HepG2 (cell line): ENCODE results near the gene NUDCD3. TPM values are rescaled to one million over a fixed set of nuclear protein-coding genes. Genes with fewer than 3 reads are reported as not detected.

Experiments used
- CEBPB ChIP-seq: IDR thresholded peaks from 2 replicates; pipeline ENCODE4 v1.6.1; 2011; ENCODE audit warnings: low read depth, low read length, improper control_type of control experiment, borderline replicate concordance
- HMGXB4 ChIP-seq, 2 experiments: sonication (generic) in 1 of 2; formaldehyde crosslinking in 1 of 2; IDR thresholded peaks; 2 replicates each; pipeline versions ENCODE4 v1.4.0 to v1.6.1; 2018 to 2020; ENCODE audit warnings: missing genetic modification reagents in 2 of 2, borderline replicate concordance in 1 of 2, low read depth in 1 of 2, mild to moderate bottlenecking in 1 of 2, missing biosample characterization in 1 of 2
- MLLT10 ChIP-seq: sonication (generic); formaldehyde crosslinking; IDR thresholded peaks from 2 replicates; pipeline ENCODE4 v1.4.0; 2020; ENCODE audit warnings: missing genetic modification reagents
- RNF219 ChIP-seq: sonication (generic); formaldehyde crosslinking; IDR thresholded peaks from 2 replicates; pipeline ENCODE4 v1.5.0; 2020; ENCODE audit warnings: mild to moderate bottlenecking, missing genetic modification reagents
- SIX1 ChIP-seq: sonication (generic); formaldehyde crosslinking; IDR thresholded peaks from 2 replicates; pipeline ENCODE4 v1.4.0; 2020; ENCODE audit warnings: missing genetic modification reagents, borderline replicate concordance
- SRSF1 ChIP-seq: fragments of 200-400 bp; formaldehyde crosslinking; optimal IDR thresholded peaks from 2 replicates; pipeline ENCODE3; 2017; ENCODE audit warnings: mild to moderate bottlenecking, low read depth, low read length, moderate library complexity
- TRIM24 ChIP-seq: sonication (generic); formaldehyde crosslinking; IDR thresholded peaks from 2 replicates; pipeline ENCODE4 v1.8.0; 2022; ENCODE audit warnings: mild to moderate bottlenecking, missing genetic modification reagents
- ZBTB21 ChIP-seq: sonication (generic); formaldehyde crosslinking; IDR thresholded peaks from 2 replicates; pipeline ENCODE4 v1.4.0; 2020; ENCODE audit warnings: missing genetic modification reagents
- ZBTB39 ChIP-seq: sonication (generic); formaldehyde crosslinking; IDR thresholded peaks from 2 replicates; pipeline ENCODE4 v1.5.0; 2020; ENCODE audit warnings: missing genetic modification reagents
- ZKSCAN5 ChIP-seq: sonication (generic); formaldehyde crosslinking; IDR thresholded peaks from 2 replicates; pipeline ENCODE4 v1.5.1; 2020; ENCODE audit warnings: mild to moderate bottlenecking, missing genetic modification reagents
- ZNF121 ChIP-seq: sonication (generic); formaldehyde crosslinking; IDR thresholded peaks from 2 replicates; pipeline ENCODE4 v1.5.0; 2020; ENCODE audit warnings: mild to moderate bottlenecking, missing genetic modification reagents
- ZNF232 ChIP-seq: sonication (generic); formaldehyde crosslinking; IDR thresholded peaks from 2 replicates; pipeline ENCODE4 v1.4.0; 2020; ENCODE audit warnings: missing genetic modification reagents, borderline replicate concordance
- ZNF567 ChIP-seq: sonication (generic); formaldehyde crosslinking; IDR thresholded peaks from 2 replicates; pipeline ENCODE4 v1.8.1; 2023; ENCODE audit warnings: mild to moderate bottlenecking, missing genetic modification reagents, borderline replicate concordance
- ZNF646 ChIP-seq: sonication (generic); formaldehyde crosslinking; IDR thresholded peaks from 2 replicates; pipeline ENCODE4 v1.9.0; 2021; ENCODE audit warnings: mild to moderate bottlenecking, missing genetic modification reagents
- ZNF703 ChIP-seq: sonication (generic); formaldehyde crosslinking; IDR thresholded peaks from 2 replicates; pipeline ENCODE4 v1.5.1; 2020; ENCODE audit warnings: missing genetic modification reagents, mild to moderate bottlenecking, moderate library complexity, borderline replicate concordance
- ZNF746 ChIP-seq: sonication (generic); formaldehyde crosslinking; IDR thresholded peaks from 2 replicates; pipeline ENCODE4 v1.8.0; 2022; ENCODE audit warnings: mild to moderate bottlenecking, missing genetic modification reagents
- polyA plus RNA-seq, 8 experiments: library from polyadenylated mRNA; depleted of rRNA in 3 of 8; stranded (reverse) in 7 of 8; unstranded in 1 of 8; fragments of >200 nt; fragmentation: Illumina TruSeq in 4 of 8; extraction: Trizol in 4 of 8; gene quantifications; 2 replicates each; pipeline versions ENCODE4 v1.2.1 to v1.2.3, GENCODE V29; 2011 to 2016; ENCODE audit warnings: low read depth in 4 of 8, missing spikeins in 1 of 8, mixed read lengths in 1 of 8; ENCODE audit not compliant: insufficient read depth in 1 of 8
- total RNA-seq, 5 experiments: library from RNA; depleted of rRNA; stranded (reverse); fragments of >200 nt; fragmentation: Illumina TruSeq; extraction: Trizol; gene quantifications; 2 replicates each; pipeline ENCODE4 v1.2.3, GENCODE V29; 2016; ENCODE audit warnings: low read depth in 1 of 5

Gene NUDCD3
- total and polyA plus RNA-seq, 2 of the 13 experiments (the other 11 are each of a cell fraction or from before 2014, with no cell fraction given), result 20.8 to 49.9 TPM

- TF ChIP-seq ZBTB39 (no peak), ZNF232 (CRISPR knock-in tag) (no peak), RNF219 (no peak), ZNF646 (CRISPR knock-in tag) (no peak), SIX1 (0 out of 2 replicates have a peak, but pooled peaks have one; percentile 46), ZNF121 (no peak), ZKSCAN5 (no peak), SRSF1 (no peak), ZBTB21 (CRISPR knock-in tag) (peak; percentile 74; the same call in 1 of the 2 replicates), ZNF703 (CRISPR knock-in tag) (no peak), ZNF567 (CRISPR knock-in tag) (no peak), HMGXB4 (CRISPR knock-in tag; IDR thresholded peaks at IDR 0.05; ENCODE audit: borderline replicate concordance in 1 of 2, low read depth in 1 of 2) (0 out of 4 replicates have a peak, but pooled peaks of 1 of the 2 experiments have one; percentile 42), MLLT10 (CRISPR knock-in tag) (no peak), ZNF746 (no peak), CEBPB (no peak), TRIM24 (CRISPR knock-in tag) (no peak)
Measured at GRCh38 chr7:44477063-44477830, 13.2 kb downstream of the NUDCD3 start (continued).
